GM18498 (cell line): ENCODE results near the gene BTF3.

Experiments used
- ATAC-seq: cut with Tn5 transposase; IDR thresholded peaks from one replicate; pipeline ENCODE4 v1.9.1; 2021; ENCODE audit warnings: mild to moderate bottlenecking, moderate library complexity; ENCODE audit not compliant: unreplicated experiment

BTF3 gene

GRCh38 chr5:73522989-73523388, 24.7 kb downstream of the BTF3 start:
- no peak for ATAC-seq

DNA sequence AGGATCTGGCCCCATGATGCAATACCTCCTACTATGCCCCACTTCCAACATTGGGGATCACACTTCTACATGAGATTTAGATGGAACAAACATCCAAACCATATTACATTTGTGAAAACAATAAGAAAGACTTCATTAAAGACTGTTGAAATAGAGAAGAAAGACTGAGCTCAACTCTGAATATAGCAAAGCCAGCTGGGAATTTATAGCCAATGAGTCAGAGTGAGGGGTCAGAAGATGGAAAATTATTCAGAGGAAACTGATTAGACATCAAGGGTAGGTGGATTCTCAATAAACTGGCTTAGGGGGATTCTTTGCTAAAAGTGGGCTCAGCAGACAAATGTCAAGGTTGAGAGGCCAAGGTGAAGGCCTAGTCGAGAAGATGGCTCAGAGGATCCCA, 25.6 kb downstream of the BTF3 start:
- ATAC-seq: no peak

- no peak for ATAC-seq
Measured at GRCh38 chr5:73525606-73526203, 27.5 kb downstream of the BTF3 start.

GRCh38 chr5:73528248-73528647, 30.0 kb downstream of the BTF3 start:
- no peak for ATAC-seq

- no peak for ATAC-seq
Measured at GRCh38 chr5:73529081-73529480, 30.8 kb downstream of the BTF3 start.

- ATAC-seq: no peak
Measured at GRCh38 chr5:73531356-73531755, 33.1 kb downstream of the BTF3 start.

DNA sequence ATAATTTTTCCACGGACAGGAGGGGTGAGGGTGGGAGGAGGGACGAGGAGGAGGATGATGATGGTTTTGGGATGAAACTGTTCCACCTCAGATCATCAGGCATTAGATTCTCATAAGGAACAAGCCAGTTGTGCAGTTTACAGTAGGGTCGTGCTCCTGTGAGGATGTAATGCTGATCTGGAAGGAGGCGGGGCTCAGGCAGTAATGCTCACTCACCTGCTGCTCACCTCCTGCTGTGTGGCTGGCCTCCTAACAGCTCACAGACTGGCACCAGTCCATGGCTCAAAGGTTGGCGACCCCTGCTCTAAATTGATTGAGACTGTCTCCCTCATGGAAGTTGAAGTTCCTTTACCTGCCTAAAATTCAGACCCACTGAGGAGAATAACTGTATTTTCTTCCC, 34.0 kb downstream of the BTF3 start:
- ATAC-seq: no peak

DNA sequence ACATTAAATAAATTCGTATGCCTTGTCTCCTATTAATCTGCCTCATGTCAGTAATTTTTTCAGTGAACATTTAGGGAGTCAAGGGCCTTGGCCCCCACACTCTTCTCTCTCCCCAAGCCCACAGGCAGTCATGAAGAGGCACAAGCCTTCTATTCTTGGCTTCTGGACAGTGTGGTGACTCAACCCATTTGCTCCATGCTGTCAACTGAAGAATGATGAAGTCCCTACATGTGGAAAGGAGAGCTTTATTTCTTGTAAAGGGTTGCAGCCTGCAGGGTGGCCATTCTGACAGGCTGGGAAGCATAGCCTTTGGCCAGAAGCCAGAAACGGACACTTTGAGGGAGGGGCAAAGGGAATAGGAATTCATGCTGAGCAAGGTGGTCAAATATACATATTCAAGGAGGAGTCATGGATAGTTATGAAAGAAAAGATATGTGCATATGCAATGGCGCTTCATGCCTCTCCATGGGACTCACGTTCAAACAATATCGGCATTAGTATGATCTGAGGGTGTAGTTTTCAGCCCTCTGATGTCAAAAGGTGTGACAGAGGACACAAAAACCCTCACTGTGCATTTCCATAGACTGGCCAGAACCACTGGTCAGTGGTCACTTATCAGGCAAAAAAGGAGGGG, 35.9 kb downstream of the BTF3 start:
- no peak for ATAC-seq

- no peak for ATAC-seq
Measured at GRCh38 chr5:73534971-73535370, 36.7 kb downstream of the BTF3 start.

- no peak for ATAC-seq
Measured at GRCh38 chr5:73539730-73540129, 41.5 kb downstream of the BTF3 start.

DNA sequence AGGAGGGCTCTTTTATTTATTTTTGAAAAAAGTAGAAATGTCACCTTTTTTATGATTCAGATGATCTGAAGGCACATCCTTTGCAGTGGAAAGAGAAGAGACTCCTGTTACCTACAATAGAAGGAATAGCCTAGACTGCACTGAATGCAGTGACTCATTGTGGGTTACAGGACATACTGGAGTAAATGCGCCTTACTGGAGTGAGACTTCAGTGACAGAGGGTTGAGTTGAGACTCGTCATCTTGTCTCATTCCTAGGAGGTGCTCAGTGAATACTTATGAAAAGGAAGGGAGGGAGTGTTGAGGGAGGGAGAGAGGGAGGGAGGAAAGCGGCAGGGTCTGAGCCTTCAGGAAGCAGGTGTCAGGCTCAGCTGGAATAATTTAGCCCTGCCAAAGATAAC, 42.0 kb downstream of the BTF3 start:
- ATAC-seq: no peak

DNA sequence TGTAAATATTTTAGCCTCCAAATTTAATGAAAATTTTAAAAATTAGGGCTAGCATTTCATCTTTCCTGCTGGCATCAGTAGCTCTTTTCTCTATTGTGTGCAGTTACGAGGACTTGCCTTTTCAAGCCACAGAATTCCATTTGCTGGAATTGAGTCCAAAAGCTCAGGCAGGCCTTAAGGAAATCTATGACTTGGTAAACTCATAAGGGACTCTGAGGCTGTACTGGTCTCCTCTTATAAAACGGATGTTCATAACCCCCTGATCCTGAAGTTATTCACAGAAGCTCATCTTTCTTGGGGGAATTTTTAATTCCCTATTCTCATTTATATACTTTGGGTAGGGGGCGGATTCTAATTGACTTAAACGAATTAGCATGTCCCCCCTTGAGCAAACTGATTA, 43.8 kb downstream of the BTF3 start:
- ATAC-seq: no peak

GRCh38 chr5:73544429-73545402, 46.5 kb downstream of the BTF3 start:
- ATAC-seq: no peak

GRCh38 chr5:73545403-73545779, 47.1 kb downstream of the BTF3 start:
- no peak for ATAC-seq

DNA sequence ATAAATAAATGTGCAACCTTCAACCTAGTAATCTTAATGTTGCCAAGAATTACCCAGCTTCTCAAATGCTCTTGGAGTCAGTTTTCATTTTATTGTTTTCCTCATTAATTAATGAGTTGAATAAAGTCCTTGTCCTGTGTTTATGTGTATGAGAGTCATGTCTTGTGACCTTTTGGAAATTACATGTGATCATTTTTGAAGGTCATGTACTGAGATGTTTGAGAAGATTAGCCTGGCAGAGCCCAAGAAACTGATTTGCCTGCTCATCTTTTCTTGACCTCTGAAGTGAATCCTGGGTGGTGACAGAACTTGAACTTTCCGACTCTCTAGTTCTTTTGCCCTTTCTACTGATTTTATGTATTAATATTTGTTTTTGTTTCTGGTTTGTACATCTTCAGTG, 51.8 kb downstream of the BTF3 start:
- no peak for ATAC-seq

GRCh38 chr5:73552642-73553041, 54.4 kb downstream of the BTF3 start:
- no peak for ATAC-seq
